Heart left ventricle (tissue), 13 donors: Measurements from ENCODE around the gene NDUFAF2.

Experiments used
- CTCF ChIP-seq, 12 donors: fragments of 200-600 bp; sonication (generic) in 4 of 12; IDR thresholded peaks; one replicate each; pipeline versions ENCODE4 v1.5.0 to v1.8.0; 2018 to 2022; ENCODE audit warnings: antibody characterized with exemption in 12 of 12, mild to moderate bottlenecking in 5 of 12
- POLR2A ChIP-seq, 2 donors: fragments of 450-650 bp; IDR thresholded peaks; one replicate each; pipeline ENCODE4 v1.6.1; 2017; ENCODE audit warnings: antibody characterized with exemption in 2 of 2, mild to moderate bottlenecking in 2 of 2, moderate library complexity in 2 of 2
- donor health status: ischemic (EF 13 %, LVEDD 7.1; RV severe dilation, severe dysfunction).
- donor health status: DM: no; HTN: yes; CAD: no.
- donor health status: DM: no; HTN: no; CAD: no.
- donor health status: ischemic (EF 25% LVEDD 6.9; RV normal size, moderate dysfunction).
- donor health status: ischemic (EF 25% LVEDD 5.7; RV mildly dilated, moderate dysfunction).
- donor health status: ischemic (EF 35%, LVEDD 5.7; RV mildly dilated, moderate dysfunction).
- donor health status: nonischemic (EF 11% LVEDD 7.7; RV severe dilation, severe dysfunction).
- donor health status: DM: yes; HTN: yes; CAD: no.
- donor health status: PGD.
- donor health status: ischemic (EF 29% LVEDD 5.4; RV normal size, mild dysfunction).
- donor health status: nonischemic (EF 23%, LVEDD 6.1; RV moderate dilation, normal function).

- TF ChIP-seq CTCF (IDR thresholded peaks at IDR 0.05) (no peak), POLR2A (IDR thresholded peaks at IDR 0.05) (no peak)
These were observed 237.4 kb downstream of the NDUFAF2 start for GRCh38 chr5:61182449-61182848.
